GM12873 (cell line): ENCODE results near the gene TMEM258.
A peak's percentile ranks its signal among the peaks of the same experiment; 100 is the strongest.

Source experiments
- CTCF ChIP-seq: IDR thresholded peaks from 2 replicates; pipeline ENCODE4 v1.5.1; 2012; ENCODE audit warnings: low read depth, mild to moderate bottlenecking, moderate library complexity, low read length, control low read depth; ENCODE audit not compliant: insufficient read depth; ENCODE audit errors: missing control alignments

TMEM258 gene

GRCh38 chr11:61751384-61751783 is 41.0 kb downstream of the TMEM258 start:
- TF ChIP-seq CTCF: no peak

GRCh38 chr11:61750631-61751273 is 41.6 kb downstream of the TMEM258 start:
- TF ChIP-seq CTCF: no peak

GRCh38 chr11:61749591-61750217 is 42.7 kb downstream of the TMEM258 start:
- no peak for TF ChIP-seq CTCF

GRCh38 chr11:61747967-61748285 is 44.5 kb downstream of the TMEM258 start:
- TF ChIP-seq CTCF: no peak

GRCh38 chr11:61747192-61747966 is 45.0 kb downstream of the TMEM258 start:
- peak; percentile 96 for TF ChIP-seq CTCF

GRCh38 chr11:61746442-61747191 is 45.8 kb downstream of the TMEM258 start:
- TF ChIP-seq CTCF: no peak
